Skeletal muscle satellite cell (primary cell): ENCODE data around the gene ATP8A2.
"Not testable (repeated sequence)": the region's sequence is repeated elsewhere in the genome, so short reads cannot be mapped to it uniquely, and the experiment has no call there.

ENCODE experiments used
- H3K27me3 ChIP-seq: 2 replicates; pipeline ENCODE4 v1.7.0; 2013; ENCODE audit warnings: low read length; ENCODE audit not compliant: control insufficient read depth, insufficient read depth
- H3K36me3 ChIP-seq: 2 replicates; pipeline ENCODE4 v1.7.0; 2013; ENCODE audit warnings: mild to moderate bottlenecking, control low read depth, low read length; ENCODE audit not compliant: insufficient read depth
- H3K4me1 ChIP-seq: 2 replicates; pipeline ENCODE4 v1.7.0; 2013; ENCODE audit warnings: low read length; ENCODE audit not compliant: control insufficient read depth, insufficient read depth
- H3K4me2 ChIP-seq: 2 replicates; pipeline ENCODE4 v1.7.0; 2013; ENCODE audit warnings: mild to moderate bottlenecking, low read length
- H3K4me3 ChIP-seq: 2 replicates; pipeline ENCODE4 v1.7.0; 2013; ENCODE audit warnings: low read length
- H3K9ac ChIP-seq: 2 replicates; pipeline ENCODE4 v1.7.0; 2013; ENCODE audit warnings: mild to moderate bottlenecking, low read depth, low read length, moderate library complexity
- H3K9me3 ChIP-seq: replicated peaks from 2 replicates; pipeline ENCODE4 v1.7.0; 2013; ENCODE audit warnings: mild to moderate bottlenecking, control low read depth, low read length

The ATP8A2 gene

DNA sequence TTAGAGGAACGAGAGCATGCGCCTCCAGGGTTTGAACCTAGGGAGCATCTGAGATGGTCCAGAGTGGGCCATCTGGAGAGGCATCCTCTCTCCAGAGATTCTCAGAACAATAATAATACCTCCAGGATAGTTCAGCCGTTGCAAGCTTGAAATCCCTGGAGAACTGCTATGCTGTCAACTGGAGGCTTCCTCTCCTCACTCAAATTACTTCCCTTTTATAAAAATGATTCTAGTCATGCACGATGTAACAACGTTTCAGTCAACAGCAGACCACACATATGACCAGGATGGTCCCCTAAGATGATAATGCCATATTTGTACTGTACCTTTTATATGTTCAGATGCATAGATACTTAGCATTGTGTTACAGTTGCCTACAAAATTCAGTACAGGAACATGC is 571.3 kb downstream of the ATP8A2 start:
- H3K9ac ChIP-seq: no peak overlapping the region
- H3K27me3 ChIP-seq: no peaks in the 10 kb centered on the region
- H3K4me3 ChIP-seq: no peak overlapping the region
- H3K36me3 ChIP-seq: no peaks in the 10 kb centered on the region
- H3K4me1 ChIP-seq: peaks cover 20% of the 10 kb centered on the region
- H3K9me3 ChIP-seq: no peaks in the 10 kb centered on the region
- no peak overlapping the region for H3K4me2 ChIP-seq

DNA sequence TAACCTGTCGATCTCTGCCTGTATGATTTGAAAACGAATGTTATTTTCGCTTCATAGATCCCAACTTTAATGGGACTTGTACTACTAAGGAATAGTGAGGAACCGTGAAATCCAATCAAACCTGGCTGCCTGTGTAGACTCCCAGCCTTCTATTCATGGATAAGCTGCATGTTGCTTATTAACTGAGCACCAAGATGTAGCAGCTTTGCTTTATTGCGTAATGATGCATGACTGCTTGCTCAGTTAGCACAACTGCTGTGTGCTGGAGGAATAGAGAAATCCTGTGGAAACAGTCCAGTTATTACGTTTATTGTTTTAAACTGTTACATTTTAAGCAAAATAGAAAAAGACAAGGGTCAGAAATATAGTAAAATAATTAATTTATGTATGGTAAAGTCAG is 571.9 kb downstream of the ATP8A2 start:
- H3K27me3 ChIP-seq: no peaks in the 10 kb centered on the region
- H3K36me3 ChIP-seq: no peaks in the 10 kb centered on the region
- no peak overlapping the region for H3K4me3 ChIP-seq
- no peaks in the 10 kb centered on the region for H3K9me3 ChIP-seq
- peaks cover 20% of the 10 kb centered on the region for H3K4me1 ChIP-seq
- no peak overlapping the region for H3K9ac ChIP-seq
- no peak overlapping the region for H3K4me2 ChIP-seq

DNA sequence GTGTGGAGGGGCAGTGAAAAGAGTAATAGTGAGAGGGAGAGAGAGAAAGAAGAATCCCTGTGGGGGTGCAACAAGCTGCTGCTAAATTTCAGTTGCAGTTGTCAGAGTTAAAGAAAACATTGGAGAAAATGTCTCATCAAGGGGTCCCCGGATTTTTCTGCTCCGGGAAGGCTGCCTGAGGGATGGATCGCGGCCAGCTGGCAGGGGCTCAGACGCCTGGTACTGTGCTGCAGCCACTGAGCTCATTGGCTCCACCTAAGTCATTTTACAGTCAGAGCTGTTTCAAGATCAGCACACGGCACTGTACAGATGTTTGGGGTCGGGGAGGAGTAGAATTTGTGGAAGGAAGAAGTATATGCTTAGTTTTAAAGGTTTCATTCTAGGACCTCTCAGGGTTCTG is 573.8 kb downstream of the ATP8A2 start:
- no peak overlapping the region for H3K9ac ChIP-seq
- H3K4me1 ChIP-seq: peaks cover 20% of the 10 kb centered on the region
- peak overlapping the region; percentile 59 for H3K4me2 ChIP-seq
- no peaks in the 10 kb centered on the region for H3K27me3 ChIP-seq
- H3K4me3 ChIP-seq: peak overlapping the region; percentile 44
- no peaks in the 10 kb centered on the region for H3K36me3 ChIP-seq
- no peaks in the 10 kb centered on the region for H3K9me3 ChIP-seq

DNA sequence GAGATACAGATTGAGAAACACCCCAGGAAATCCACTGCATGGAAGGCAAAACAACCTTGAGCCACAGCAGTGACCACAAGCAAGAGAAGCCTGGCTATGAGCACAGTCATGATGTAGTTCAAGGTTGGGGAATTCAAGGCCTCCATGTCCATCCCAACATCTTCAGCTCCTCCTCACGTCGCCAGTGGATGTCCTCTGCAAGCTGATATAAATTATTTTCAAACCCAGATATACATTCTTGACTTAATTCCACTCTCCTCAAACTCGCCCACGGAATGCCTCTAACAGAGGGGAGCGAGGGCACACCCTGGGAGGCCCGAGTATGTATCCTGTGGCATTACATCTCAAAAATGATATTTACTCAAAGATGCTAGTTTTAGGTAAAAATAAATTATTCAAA is 574.5 kb downstream of the ATP8A2 start:
- H3K9ac ChIP-seq: no peak overlapping the region
- H3K27me3 ChIP-seq: no peaks in the 10 kb centered on the region
- no peak overlapping the region for H3K4me2 ChIP-seq
- no peaks in the 10 kb centered on the region for H3K36me3 ChIP-seq
- peaks cover 20% of the 10 kb centered on the region for H3K4me1 ChIP-seq
- no peak overlapping the region for H3K4me3 ChIP-seq
- H3K9me3 ChIP-seq: no peaks in the 10 kb centered on the region

DNA sequence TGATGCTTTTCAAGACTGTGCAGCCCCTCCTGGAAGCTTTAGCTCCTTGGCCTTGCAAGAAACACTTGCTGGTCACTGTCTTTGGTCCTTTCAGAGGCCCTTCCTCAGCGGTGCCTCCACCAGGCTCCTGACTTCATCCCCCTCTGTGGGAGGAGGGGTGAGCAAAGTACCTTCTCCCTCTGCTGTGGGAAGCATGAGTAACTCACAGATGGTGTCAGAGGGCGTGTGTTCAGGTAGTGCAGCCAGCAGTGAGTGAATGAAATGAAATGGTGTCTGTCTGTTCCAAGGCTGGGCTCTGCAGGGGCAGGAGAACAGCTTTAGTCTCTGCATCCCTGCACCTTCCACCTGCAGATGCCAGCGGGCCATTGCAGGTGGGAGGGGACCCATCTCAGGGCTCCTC is 577.1 kb downstream of the ATP8A2 start:
- Histone ChIP-seq H3K36me3 (no peaks in the 10 kb centered on the region), H3K9me3 (no peaks in the 10 kb centered on the region), H3K4me3 (no peak overlapping the region), H3K4me1 (peaks cover 17% of the 10 kb centered on the region), H3K27me3 (no peaks in the 10 kb centered on the region), H3K9ac (no peak overlapping the region), H3K4me2 (no peak overlapping the region)

DNA sequence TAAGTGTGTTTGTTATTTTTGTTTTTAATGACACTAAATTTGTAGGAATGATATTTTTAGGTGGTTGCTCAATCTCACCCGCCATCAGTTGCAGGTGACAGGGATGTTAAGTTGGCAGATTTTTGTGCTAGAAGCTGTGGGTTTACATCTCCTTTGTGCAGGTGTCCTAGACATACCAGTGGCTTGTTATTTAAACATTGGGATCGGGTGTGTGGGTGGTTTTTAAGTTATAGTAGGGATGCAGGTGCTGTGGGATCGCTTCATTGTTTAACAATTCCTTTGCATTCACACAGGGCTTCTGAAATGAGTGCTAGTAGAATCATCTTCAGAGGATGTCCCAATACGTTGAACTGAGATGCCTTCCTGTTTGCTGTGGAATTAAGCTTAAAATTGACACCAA is 580.1 kb downstream of the ATP8A2 start:
- Histone ChIP-seq H3K4me1 (no peaks in the 10 kb centered on the region), H3K4me2 (no peak overlapping the region), H3K9me3 (no peaks in the 10 kb centered on the region), H3K9ac (no peak overlapping the region), H3K4me3 (no peak overlapping the region), H3K36me3 (no peaks in the 10 kb centered on the region), H3K27me3 (no peaks in the 10 kb centered on the region)

DNA sequence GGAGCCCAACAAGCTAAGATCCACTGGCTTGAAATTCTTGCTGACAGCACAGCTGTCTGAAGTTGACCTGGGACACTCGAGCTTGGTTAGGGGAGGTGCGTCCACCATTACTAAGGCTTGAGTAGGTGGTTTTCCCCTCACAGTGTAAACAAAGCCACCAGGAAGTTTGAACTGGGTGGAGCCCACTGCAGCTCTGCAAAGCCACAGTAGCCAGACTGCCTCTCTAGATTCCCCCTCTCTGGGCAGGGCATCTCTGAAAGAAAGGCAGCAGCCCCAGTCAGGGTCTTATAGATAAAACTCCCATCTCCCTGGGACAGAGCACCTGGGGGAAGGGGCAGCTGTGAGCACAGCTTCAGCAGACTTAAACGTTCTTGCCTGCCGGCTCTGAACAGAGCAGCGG is 582.3 kb downstream of the ATP8A2 start:
- H3K36me3 ChIP-seq, H3K4me1 ChIP-seq, H3K9me3 ChIP-seq, H3K4me2 ChIP-seq, H3K9ac ChIP-seq, H3K27me3 ChIP-seq, H3K4me3 ChIP-seq: not testable (repeated sequence)

DNA sequence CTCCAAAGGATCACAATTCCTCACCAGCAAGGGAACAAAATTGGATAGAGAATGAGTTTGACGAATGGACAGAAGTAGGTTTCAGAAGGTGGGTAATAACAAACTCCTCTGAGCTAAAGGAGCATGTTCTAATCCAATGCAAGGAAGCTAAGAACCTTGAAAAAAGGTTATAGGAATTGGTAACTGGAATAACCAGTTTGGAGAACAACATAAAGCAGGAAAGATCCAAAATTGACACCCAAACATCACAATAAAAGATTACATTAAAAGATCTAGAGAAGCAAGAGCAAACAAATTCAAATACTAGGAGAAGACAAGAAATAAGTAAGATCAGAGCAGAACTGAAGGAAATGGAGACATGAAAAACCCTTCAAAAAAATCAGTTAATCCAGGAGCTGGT is 583.2 kb downstream of the ATP8A2 start:
- not testable (repeated sequence) for H3K4me1 ChIP-seq, H3K4me2 ChIP-seq, H3K27me3 ChIP-seq, H3K9ac ChIP-seq, H3K36me3 ChIP-seq, H3K4me3 ChIP-seq, H3K9me3 ChIP-seq

DNA sequence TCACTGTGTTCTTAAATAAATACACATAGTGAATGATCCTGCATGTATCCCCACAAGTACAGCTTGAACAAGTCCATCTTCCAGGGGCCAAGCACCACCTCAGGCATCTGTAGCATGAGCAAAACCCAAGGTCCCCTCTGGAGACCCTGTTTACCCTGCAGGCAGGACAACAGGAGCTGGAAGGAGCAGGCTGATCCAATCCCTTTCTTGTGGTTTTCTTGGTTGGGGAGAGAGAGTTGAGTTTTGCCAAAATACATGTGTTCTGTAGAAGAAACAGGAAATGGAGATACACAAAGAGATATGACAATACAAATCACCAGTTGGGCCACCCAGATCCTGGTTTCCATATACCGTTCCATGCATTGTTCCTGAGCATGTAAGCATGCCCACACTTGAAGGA is 587.2 kb downstream of the ATP8A2 start:
- no peak overlapping the region for H3K4me3 ChIP-seq
- H3K4me1 ChIP-seq: no peaks in the 10 kb centered on the region
- H3K36me3 ChIP-seq: no peaks in the 10 kb centered on the region
- H3K9me3 ChIP-seq: no peaks in the 10 kb centered on the region
- H3K4me2 ChIP-seq: no peak overlapping the region
- H3K9ac ChIP-seq: no peak overlapping the region
- no peaks in the 10 kb centered on the region for H3K27me3 ChIP-seq

DNA sequence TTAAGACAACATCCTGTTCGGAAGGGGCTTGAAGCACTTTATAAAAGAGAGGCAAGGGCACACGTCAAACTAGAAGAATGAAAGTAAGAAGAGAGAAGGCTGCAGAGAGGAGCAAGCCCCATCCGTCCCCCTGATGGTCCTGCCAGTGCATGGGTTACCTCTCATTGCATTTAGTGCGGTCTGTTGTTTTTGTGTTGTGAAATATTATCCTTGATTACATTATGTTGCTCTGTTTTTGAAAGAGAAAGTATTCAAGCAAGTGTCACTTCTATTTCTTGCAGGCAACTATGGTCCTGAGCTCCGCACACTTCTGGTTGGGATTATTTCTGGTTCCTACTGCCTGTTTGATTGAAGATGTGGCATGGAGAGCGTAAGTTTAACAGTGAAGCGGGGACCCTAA is 589.5 kb downstream of the ATP8A2 start:
- H3K9me3 ChIP-seq: no peaks in the 10 kb centered on the region
- no peaks in the 10 kb centered on the region for H3K36me3 ChIP-seq
- H3K4me3 ChIP-seq: no peak overlapping the region
- no peak overlapping the region for H3K4me2 ChIP-seq
- no peaks in the 10 kb centered on the region for H3K27me3 ChIP-seq
- H3K9ac ChIP-seq: no peak overlapping the region
- H3K4me1 ChIP-seq: no peaks in the 10 kb centered on the region

DNA sequence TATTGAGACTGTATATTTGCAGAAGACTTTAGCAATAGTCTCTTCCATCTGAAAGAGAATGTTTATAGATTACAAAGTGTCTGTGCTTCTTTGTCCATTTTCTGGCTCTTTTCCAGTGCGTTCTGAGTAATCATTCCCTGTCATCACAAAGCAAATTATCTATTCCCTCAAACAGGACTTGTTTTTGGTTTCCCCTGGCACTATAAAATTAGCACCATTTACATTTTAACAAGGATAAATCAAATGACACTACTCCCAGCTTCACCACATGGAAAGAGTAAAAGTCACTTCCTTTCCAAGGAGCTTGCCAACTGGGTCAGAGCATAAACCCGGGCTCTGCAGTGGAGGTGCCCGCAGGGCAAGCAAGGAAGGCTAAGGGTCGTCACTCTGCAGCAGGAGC is 591.9 kb downstream of the ATP8A2 start:
- no peak overlapping the region for H3K4me2 ChIP-seq
- no peaks in the 10 kb centered on the region for H3K36me3 ChIP-seq
- H3K4me1 ChIP-seq: no peaks in the 10 kb centered on the region

DNA sequence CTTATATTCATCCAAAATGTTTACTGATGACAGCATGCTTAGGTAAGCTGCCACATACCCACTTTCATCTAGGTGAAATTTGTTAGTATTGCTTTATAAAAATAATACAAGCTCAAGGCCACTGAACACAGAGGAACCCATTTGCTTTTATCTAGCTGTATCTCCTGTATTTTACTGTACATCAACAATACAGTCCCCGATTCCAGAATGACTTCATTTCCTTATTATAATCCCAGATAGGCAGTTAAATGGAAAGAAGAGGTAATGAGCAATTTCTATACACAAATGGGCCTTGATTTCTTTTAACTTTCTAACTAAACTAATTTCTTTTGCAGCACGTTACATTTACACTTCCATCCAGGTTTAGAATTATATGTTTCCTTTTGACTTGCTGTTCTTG is 593.8 kb downstream of the ATP8A2 start:
- Histone ChIP-seq H3K4me2 (no peak overlapping the region), H3K36me3 (no peaks in the 10 kb centered on the region), H3K27me3 (no peaks in the 10 kb centered on the region), H3K9me3 (no peaks in the 10 kb centered on the region), H3K4me3 (no peak overlapping the region), H3K4me1 (no peaks in the 10 kb centered on the region), H3K9ac (no peak overlapping the region)

More for the DNA sequence above, 591.9 kb downstream of the ATP8A2 start:
- Histone ChIP-seq H3K9ac (no peak overlapping the region), H3K4me3 (no peak overlapping the region), H3K9me3 (no peaks in the 10 kb centered on the region), H3K27me3 (no peaks in the 10 kb centered on the region)

DNA sequence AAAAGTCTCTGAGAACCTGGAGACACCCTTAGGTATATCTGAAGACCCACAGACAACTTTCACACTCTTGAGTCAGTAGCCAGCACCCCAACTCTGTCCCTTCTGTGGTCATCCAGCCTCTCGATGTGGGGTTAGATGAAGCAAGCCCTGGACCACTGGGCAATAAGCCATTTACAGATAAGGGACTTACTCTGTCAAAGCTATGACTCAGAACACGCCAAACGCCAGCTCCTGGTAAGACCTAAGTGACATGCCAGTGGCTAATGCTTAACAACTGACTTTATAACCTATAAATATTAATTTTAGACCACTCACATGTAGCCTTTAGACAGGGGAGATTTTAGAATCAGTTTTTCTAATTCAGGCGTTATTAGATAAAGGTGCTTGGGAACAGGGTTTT is 594.3 kb downstream of the ATP8A2 start:
- Histone ChIP-seq H3K4me3 (no peak overlapping the region), H3K27me3 (no peaks in the 10 kb centered on the region), H3K4me2 (no peak overlapping the region), H3K36me3 (no peaks in the 10 kb centered on the region), H3K9me3 (no peaks in the 10 kb centered on the region), H3K4me1 (no peaks in the 10 kb centered on the region), H3K9ac (no peak overlapping the region)
